Ascending aorta (tissue), 2 donors: Measurements from ENCODE around the gene FOXK1. TPM values are rescaled to one million over a fixed set of nuclear protein-coding genes. Genes with fewer than 3 reads are reported as not detected.

Source experiments
- DNase-seq, 2 donors: peaks; one replicate each; pipeline ENCODE4 v3.0.0-alpha.2; 2019; ENCODE audit warnings: low spot score in 2 of 2
- H3K27ac ChIP-seq, 2 donors: fragments of 200-600 bp; sonication (generic); one replicate each; pipeline ENCODE4 v1.5.1; 2016 to 2017; ENCODE audit warnings: mild to moderate bottlenecking in 1 of 2
- H3K27me3 ChIP-seq: fragments of 200-600 bp; sonication (generic); one replicate; pipeline ENCODE4 v1.5.1; 2017
- H3K36me3 ChIP-seq, 2 donors: fragments of 200-600 bp; sonication (generic); one replicate each; pipeline ENCODE4 v1.5.1; 2016
- H3K4me1 ChIP-seq, 2 donors: fragments of 200-600 bp; sonication (generic); one replicate each; pipeline ENCODE4 v1.5.1; 2016 to 2017; ENCODE audit warnings: mild to moderate bottlenecking in 1 of 2
- H3K4me3 ChIP-seq, 2 donors: fragments of 200-600 bp; sonication (generic); one replicate each; pipeline ENCODE4 v1.5.1; 2016 to 2017; ENCODE audit warnings: mild to moderate bottlenecking in 1 of 2
- H3K9me3 ChIP-seq, 2 donors: fragments of 200-600 bp; sonication (generic); one replicate each; pipeline ENCODE4 v1.5.1; 2016
- CTCF ChIP-seq, 3 experiments: fragments of 200-600 bp in 2 of 3; fragments of 450-650 bp in 1 of 3; sonication (generic) in 2 of 3; IDR thresholded peaks; one replicate each; pipeline ENCODE4 v1.5.1; 2016 to 2019; ENCODE audit warnings: antibody characterized with exemption in 3 of 3, mild to moderate bottlenecking in 1 of 3, moderate library complexity in 1 of 3
- intact Hi-C: fragments of 100-400 bp; cut with DNase I; formaldehyde crosslinking; loops from one replicate; pipeline ENCODE4 v1.15.1; 2023
- total RNA-seq: library from RNA; depleted of rRNA; stranded (reverse); fragments of >200 nt; gene quantifications from one replicate; pipeline ENCODE4 v1.1.0, GENCODE V29; 2016

Gene FOXK1
- total RNA-seq, 1 donor from 2014 or later = 31.7 TPM

- intact Hi-C loops = loop anchor here (10.0 kb wide), 1 partner anchor 1883 kb away; no protein-coding TSS in a partner anchor
- no peak overlapping the region for H3K4me3 ChIP-seq
- peaks cover 0 to 11% of the 10 kb centered on the region in 2 donors for H3K36me3 ChIP-seq
- TF ChIP-seq CTCF (IDR thresholded peaks at IDR 0.05) = no peak
- no peaks in the 10 kb centered on the region for H3K9me3 ChIP-seq
- peak overlapping the region; percentile 81 to 94 for H3K27ac ChIP-seq
- no peak for DNase-seq
- H3K4me1 ChIP-seq = peaks cover 3 to 45% of the 10 kb centered on the region in 2 donors
- H3K27me3 ChIP-seq = no peaks in the 10 kb centered on the region
Measured at GRCh38 chr7:4748231-4748681, 66.2 kb downstream of the FOXK1 start.

- H3K27ac ChIP-seq = peak overlapping the region; percentile 81 to 94
- intact Hi-C loops = loop anchor here (10.0 kb wide), 1 partner anchor 1885 kb away; no protein-coding TSS in a partner anchor
- TF ChIP-seq CTCF (IDR thresholded peaks at IDR 0.05) = no peak
Measured at GRCh38 chr7:4749363-4749762, 67.3 kb downstream of the FOXK1 start.

GRCh38 chr7:4749798-4750197 is 67.7 kb downstream of the FOXK1 start:
- Histone ChIP-seq H3K27me3 (no peaks in the 10 kb centered on the region), H3K27ac (peak overlapping the region; percentile 81 to 94), H3K36me3 (peaks cover 6 to 20% of the 10 kb centered on the region in 2 donors), H3K9me3 (no peaks in the 10 kb centered on the region), H3K4me1 (peaks cover 3 to 33% of the 10 kb centered on the region in 2 donors), H3K4me3 (no peak overlapping the region)
- intact Hi-C loops = loop anchor here (10.0 kb wide), 1 partner anchor 1885 kb away; no protein-coding TSS in a partner anchor
- no peak for DNase-seq
- TF ChIP-seq CTCF (IDR thresholded peaks at IDR 0.05) = no peak

More at GRCh38 chr7:4749363-4749762, 67.3 kb downstream of the FOXK1 start:
- no peak for DNase-seq
- H3K4me1 ChIP-seq = peaks cover 3 to 36% of the 10 kb centered on the region in 2 donors
- no peaks in the 10 kb centered on the region for H3K9me3 ChIP-seq
- no peak overlapping the region for H3K4me3 ChIP-seq
- H3K27me3 ChIP-seq = no peaks in the 10 kb centered on the region
- peaks cover 1 to 15% of the 10 kb centered on the region in 2 donors for H3K36me3 ChIP-seq

- Histone ChIP-seq H3K9me3 (no peaks in the 10 kb centered on the region), H3K36me3 (peaks cover 23 to 36% of the 10 kb centered on the region in 2 donors), H3K4me1 (peaks cover 2 to 25% of the 10 kb centered on the region in 2 donors), H3K27ac (peak overlapping the region; percentile 66 to 68), H3K27me3 (no peaks in the 10 kb centered on the region), H3K4me3 (peak overlapping the region in 1 of 2 donors; percentile 19)
- intact Hi-C loops = no loop called here
- TF ChIP-seq CTCF (IDR thresholded peaks at IDR 0.05) = no peak
- no peak for DNase-seq
Measured at GRCh38 chr7:4751398-4751947, 69.4 kb downstream of the FOXK1 start.

GRCh38 chr7:4753598-4754432 is 71.7 kb downstream of the FOXK1 start:
- Histone ChIP-seq H3K36me3 (peaks cover 45 to 48% of the 10 kb centered on the region in 2 donors), H3K4me1 (peaks cover 0 to 13% of the 10 kb centered on the region in 2 donors), H3K4me3 (no peak overlapping the region), H3K27ac (peak overlapping the region in 1 of 2 donors; percentile 4), H3K27me3 (no peaks in the 10 kb centered on the region), H3K9me3 (no peaks in the 10 kb centered on the region)
- intact Hi-C loops = no loop called here
- DNase-seq = peak in 1 of 2 donors; percentile 86
- peak; percentile 73 to 90 (median 81) for TF ChIP-seq CTCF (IDR thresholded peaks at IDR 0.05)
